SHP77 (cell line): ENCODE data around the gene OR2T27.
"Not testable (repeated sequence)": the region's sequence is repeated elsewhere in the genome, so short reads cannot be mapped to it uniquely, and the experiment has no call there.

ENCODE experiments used
- DNase-seq, 2 experiments: peaks; one replicate each; lab custom pipeline; 2025; lab: John Stamatoyannopoulos, UW

Gene OR2T27

DNA sequence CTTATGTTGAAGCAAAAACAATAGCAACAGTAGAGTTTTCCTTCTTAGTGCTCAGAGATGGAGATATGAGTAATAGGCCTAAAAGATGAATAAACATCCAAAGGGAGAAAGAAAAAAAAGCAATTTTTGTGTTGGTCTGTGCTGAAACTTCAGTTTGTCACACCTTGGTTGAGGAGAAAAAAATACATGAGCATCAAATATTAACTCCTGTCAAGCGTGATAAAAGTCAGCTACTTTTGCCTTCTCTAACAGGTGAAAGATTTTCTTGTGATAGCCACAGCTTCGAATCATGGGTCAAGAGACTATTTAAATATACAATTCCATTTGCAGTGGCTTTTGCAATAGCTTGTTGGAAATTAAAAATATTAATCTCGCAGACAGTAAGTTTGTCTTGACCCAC lies 14.4 kb downstream of the OR2T27 start:
- not testable (repeated sequence) for DNase-seq

DNA sequence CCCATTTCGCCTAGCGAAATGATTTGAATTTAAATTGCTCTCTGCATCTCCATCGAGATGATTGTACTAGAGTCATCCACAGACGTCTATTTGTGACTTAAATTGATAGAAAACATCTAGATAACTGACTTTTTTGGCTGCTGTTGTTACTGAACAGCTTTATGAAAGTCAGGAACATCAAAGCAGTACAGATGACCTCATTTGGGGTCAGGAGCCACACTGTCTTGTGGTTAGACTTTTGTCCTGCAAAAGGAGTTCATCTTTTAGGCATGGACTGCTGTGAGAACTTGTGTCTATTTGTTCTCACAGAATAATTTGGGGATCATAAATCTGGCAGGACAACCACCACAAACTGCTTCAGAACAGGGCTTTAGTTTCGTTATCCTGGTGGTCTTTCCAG lies 15.7 kb downstream of the OR2T27 start:
- not testable (repeated sequence) for DNase-seq

DNA sequence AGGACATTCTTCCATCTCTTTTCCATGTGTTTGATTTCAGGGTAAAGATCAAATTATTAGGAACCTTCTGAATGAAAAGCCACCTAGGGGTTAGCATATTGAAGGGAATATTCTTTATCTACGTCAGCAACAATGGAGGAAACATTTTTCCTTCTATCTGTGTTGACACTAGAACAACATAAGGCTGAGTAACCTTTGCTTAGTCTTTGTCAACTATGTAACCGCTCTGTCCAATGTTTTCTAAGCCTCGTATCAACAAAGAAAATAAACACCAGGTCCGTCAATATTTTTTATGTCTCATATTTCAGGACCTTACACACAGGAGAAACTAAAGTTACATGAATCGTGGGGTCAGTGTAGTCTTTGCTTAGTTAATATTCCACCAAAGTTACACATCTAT lies 18.7 kb downstream of the OR2T27 start:
- DNase-seq: not testable (repeated sequence)

DNA sequence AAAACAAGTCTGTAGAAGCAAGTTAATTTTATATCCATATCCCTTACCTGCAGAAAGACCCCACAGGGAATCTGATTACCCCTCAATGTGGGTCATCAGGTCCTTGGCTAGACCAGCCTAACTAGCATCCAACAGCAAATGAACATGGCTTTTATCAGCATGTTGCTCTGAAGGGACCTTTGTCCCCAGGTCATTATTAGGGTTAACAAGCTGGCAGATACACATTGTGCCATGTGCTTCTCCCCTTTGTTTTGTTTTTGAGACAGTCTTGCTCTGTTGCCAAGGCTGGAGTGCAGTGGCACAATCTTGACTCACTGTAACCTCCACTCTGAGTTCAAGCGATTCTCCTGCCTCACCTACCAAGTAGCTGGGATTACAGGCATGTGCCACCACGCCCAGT lies 20.3 kb downstream of the OR2T27 start, which contains the start of gene OR2T11:
TSS of gene OR2T11 (minus strand) at position 101 of the 400 bp plus-strand sequence. CDS start 7,963 bp downstream, outside the sequence.
- DNase-seq: not testable (repeated sequence)

DNA sequence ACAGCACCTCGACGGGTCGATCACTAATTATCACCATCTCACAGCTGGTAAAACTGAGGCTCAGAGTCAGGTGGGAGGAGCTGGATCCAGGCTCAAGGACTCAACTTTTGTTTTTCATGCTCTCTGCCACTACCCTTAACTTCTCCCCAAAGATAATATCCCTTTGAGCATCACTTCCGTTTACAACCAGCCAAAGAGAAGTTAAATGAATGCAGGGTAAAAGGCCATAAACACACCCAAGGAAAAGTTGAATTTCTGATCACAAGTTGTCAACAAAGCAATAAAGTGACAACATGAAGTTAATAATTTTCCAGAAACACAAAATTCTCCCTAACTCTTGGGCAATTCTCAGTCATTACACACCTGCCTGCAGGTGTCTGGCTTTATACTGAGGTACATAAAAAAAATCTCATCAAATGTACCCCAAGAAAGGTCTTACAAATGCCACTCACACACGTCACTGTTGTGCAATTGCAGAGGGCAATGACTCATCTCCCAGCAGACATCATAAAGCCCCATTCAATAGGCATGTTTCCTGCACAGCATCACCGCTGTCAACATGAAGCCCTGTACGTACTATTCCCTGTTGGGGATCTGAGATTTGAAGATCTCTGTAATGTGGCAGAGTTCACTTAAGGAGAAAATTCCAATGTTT lies 23.8 kb downstream of the OR2T27 start:
- no peak for DNase-seq

DNA sequence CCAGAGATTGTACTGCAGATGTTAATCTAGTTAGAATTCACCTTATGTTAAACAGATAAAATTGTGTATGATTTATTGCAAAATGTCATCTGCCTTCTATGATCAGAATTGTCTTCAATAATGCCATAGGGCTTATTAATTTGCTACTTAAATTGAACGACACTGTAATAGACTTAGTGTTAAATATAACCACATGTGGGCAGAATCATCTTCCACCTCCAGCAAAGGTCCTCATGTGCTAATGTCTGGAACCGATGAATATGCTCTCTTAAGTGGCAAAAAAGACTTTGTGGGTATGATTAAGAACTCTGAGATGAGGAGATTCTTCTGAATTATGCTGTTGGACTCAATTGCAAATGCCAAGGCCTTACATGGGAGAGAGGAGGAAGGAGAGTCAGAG lies 24.8 kb downstream of the OR2T27 start:
- no peak for DNase-seq

DNA sequence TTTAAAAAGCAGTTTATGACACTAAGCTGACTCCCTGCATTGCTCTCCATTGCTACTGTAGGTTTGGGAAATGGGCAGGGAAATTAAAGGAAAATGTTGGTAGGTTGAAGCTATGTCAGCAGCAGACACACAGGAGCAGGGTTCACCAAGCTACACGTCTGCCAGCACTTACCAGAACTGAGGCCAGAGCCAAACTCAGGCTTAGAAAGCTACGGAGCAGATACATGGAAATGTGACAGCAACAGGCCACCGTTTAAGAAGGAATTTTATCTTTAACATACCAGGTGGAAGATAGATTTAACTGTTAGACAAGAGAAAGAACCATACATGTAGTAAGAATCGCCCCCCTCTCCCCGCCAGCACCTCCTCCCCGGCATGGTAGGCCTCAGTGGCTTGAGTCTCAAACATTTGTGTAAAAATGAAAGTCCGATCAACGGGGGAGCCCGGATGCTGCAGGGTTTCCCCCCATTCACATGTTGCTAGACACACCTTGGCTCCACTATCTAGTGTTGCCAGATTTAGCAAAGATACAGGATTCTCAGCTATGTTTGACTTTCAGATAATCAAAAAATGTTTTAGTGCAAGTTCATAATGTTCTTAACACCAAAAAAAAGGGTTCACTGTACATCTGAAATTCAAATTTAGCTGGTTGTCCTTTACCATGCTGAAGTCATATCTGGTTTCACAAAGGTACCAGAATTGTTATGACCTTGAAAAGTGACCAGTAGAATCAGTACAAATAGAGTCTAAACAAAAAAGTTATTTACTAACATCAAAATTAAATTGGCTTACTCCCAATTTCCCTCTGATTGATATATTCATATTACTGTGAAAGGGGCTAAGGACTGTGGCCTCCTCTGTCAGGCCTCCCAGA lies 27.1 kb downstream of the OR2T27 start:
- DNase-seq: no peak

DNA sequence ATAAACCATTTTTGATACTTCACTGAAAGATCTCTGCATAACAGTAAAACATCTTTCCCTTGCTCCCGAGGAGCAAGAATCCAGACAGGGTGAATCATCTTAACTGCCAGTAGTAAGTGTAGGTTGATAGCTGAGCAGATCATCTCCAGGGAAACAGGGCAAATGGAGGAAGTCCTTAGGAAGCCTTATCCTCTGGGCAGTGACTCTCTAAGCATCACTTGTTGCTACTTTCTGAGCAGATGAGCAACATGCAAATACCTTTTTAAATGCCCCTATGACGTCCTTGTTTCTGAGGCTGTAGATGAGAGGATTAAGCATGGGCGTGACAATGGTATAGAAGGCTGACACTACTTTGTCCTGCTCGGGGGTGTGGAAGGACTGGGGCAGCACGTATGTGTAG lies 29.4 kb downstream of the OR2T27 start:
- DNase-seq: no peak

DNA sequence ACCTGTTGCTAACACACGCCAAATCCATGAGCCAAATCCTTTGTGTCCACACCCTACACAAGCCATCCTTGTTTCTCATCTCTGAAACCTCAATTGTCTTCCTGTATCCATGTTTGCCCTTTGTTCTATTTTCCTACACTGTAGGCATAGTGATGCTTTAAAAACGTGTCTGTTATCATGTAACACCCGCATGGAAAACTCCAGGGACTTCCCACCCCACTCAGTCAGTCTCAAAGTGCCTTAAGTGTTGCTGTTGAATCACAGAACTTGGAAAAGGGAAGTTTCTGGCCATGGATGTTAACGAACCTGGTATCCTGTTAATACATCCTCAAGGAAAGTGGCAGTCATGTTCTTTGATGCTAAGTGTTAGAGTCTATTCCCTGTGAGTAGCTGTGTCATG lies 30.2 kb downstream of the OR2T27 start:
- no peak for DNase-seq

DNA sequence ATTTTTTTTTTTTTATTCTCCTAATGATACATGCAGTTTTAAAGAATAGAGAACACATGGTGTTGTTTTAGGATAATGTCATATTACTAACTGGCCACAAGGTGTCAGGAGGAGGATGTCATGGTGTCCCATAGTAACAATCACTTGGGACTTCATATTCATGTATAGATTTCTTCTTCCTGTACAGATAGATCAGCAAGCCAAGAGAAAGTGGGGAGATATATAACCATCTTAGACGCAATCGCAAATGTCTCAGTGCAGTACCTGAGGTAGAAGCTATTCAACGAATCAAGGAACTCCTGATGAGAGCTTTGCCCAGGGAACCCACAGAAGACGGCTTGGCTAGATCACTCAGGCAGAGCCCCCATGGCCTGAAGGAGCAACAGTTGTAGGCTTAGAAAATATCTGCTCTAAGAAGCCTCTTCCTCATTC lies 32.7 kb downstream of the OR2T27 start:
- peak; percentile 0 to 3 for DNase-seq

DNA sequence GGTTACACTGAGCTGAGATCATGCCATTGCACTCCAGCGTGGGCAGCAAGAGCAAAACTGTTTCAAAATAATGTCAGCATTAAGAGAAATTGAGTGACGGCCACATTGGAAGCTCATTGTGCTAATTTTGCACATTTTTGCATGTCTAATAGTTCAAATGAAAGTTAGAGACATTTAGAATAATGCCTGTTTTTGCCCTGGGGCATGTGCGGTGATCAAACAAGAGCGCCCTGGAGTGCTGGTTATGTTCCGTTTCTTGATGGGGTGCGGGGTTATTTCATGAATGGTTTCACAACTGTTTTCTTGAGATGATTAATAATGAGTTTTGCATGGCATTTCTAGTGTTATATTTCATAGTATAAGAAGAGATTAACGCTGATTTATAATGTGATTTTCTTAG lies 33.6 kb downstream of the OR2T27 start:
- no peak for DNase-seq

DNA sequence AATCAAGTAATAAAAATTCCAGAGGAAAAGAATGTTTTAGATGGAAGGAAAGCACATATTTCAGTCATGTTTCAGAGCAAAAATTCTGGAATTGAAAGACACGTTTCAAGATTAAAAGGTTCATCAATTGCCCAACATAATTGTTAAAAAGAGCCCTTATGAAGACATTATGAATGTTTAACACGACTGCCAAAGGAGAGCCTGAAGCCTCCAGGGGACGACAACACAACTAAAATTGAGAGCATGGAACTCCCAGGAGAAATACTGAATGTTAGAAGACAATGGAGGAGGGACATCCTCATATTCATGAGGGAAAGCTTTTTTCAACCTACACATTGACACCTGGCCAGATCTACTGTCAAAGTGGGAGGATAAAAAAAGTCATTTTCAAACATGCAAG lies 36.5 kb downstream of the OR2T27 start:
- peak in 1 of 2 experiments; percentile 2 for DNase-seq

DNA sequence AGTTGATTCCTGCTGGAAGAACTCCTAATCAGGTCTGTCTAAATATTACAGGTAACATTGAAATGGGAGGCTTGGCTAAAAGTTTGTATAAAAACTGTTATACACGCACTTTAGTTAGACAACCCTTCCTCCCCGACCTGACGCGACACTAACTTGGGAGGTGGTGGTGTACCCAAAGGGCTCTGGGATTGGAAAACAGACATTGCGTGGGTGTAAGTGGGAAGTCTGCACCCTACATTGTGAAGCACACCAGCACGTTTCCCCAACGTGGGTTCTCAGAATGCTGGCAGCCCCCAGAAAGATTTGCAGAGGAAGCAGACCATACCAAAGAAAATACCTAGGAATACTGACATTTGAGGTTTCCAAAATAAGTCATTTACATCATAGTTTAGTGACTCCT lies 37.2 kb downstream of the OR2T27 start:
- no peak for DNase-seq

DNA sequence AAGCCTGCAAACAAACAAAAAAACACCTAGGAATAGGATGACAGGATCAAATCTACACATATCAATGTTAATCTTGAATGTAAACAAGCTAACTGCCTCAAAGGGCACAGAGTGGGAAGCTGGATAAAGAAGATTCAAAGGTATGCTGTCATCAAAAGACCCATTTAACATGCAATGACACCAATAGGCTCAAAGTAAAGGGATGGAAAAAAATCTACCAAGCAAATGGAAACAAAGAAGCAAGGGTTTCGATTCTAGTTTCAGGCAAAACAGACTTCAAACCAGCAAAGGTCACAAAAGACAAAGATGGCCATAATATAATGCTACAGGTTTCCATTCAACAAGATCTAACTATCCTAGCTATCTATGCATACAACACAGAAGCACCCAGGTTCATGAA lies 41.6 kb downstream of the OR2T27 start:
- no peak for DNase-seq

DNA sequence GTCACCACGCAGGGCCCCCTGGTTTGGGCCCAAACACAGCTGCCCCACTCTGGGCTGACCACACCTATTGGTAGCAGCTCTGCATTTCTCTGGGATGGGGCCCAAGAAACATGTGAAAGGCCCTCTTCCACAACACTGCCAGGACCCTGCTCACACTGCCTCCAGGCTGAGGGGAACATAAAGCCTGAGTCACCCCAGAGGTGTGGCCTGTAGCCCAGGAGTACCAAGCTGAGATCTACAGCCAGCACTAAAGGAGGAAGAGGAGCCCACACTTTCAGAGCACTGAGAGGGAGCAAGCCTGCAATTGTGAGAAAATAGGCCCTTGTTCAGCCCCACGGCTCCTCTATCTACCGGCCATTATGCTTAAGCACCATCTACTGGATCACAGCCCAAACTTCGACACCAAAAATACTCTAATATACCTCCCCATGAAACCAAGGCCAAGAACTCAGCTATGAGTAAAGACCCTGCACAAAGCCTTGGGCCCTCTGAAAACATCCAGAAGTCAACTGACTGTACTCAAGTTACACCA lies 43.4 kb downstream of the OR2T27 start:
- no peak for DNase-seq

DNA sequence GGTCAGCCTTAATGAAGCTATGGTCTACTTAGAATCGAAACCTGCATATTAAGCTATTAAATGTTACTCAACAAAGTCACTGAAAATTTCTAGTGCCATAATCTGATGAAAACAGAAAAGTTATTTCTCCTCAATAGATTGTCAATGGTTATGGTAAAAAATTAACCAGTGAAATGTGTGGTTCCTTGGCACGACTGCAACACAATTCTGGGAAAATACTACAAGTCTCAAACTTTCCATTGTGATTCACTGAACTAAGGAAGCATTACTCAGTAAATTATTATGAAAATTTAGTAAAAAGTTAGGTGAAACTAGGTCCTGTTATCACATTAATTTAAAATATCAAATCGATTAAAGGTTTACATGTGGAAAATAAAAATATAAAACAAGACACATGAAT lies 45.0 kb downstream of the OR2T27 start:
- no peak for DNase-seq
